Activated CD4-positive, alpha-beta T cell treated with anti-CD3 and anti-CD28 coated beads for 36 hours (primary cell): ENCODE measurements around the gene ZNF598. TPM values are rescaled to one million over a fixed set of nuclear protein-coding genes. Genes with fewer than 3 reads are reported as not detected.

Experiments
- ATAC-seq: fragments of 200-7000 bp; cut with Tn5 transposase; one replicate; pipeline ENCODE4 v1.10.0; 2021; ENCODE audit warnings: mild to moderate bottlenecking, moderate library complexity
- CTCF ChIA-PET: fragments of 350-600 bp; sonication (Branson Sonifier 250); formaldehyde crosslinking; loops from one replicate; lab custom pipeline; 2021; ENCODE audit warnings: antibody characterized with exemption; lab: Charles Lee
- POLR2A ChIA-PET: fragments of 350-600 bp; sonication (Branson Sonifier 250); formaldehyde crosslinking; loops from one replicate; lab custom pipeline; 2021; ENCODE audit warnings: antibody characterized with exemption, inconsistent platforms; lab: Charles Lee
- DNase-seq: peaks from one replicate; pipeline ENCODE4 v3.0.0-alpha.2; 2020
- H3K27ac Mint-ChIP-seq: one replicate; pipeline ENCODE4 v1.8.0; 2021; ENCODE audit warnings: mixed read lengths
- H3K27me3 Mint-ChIP-seq: one replicate; pipeline ENCODE4 v1.8.0; 2021; ENCODE audit warnings: mixed read lengths
- H3K36me3 Mint-ChIP-seq: one replicate; pipeline ENCODE4 v1.8.0; 2021; ENCODE audit warnings: low read depth, mixed read lengths
- H3K4me1 Mint-ChIP-seq: one replicate; pipeline ENCODE4 v1.8.0; 2021; ENCODE audit warnings: mixed read lengths
- H3K4me3 Mint-ChIP-seq: one replicate; pipeline ENCODE4 v1.8.0; 2021; ENCODE audit warnings: mild to moderate bottlenecking, moderate library complexity, mixed read lengths
- H3K9me3 Mint-ChIP-seq: one replicate; pipeline ENCODE4 v1.8.0; 2021; ENCODE audit warnings: low read depth, mixed read lengths
- intact Hi-C, 2 experiments: fragments of 100-400 bp; cut with DNase I in 1 of 2; cut with micrococcal nuclease in 1 of 2; formaldehyde crosslinking; loops; one replicate each; pipeline versions ENCODE4 v1.14.2 to v1.15.1; 2022 to 2024; cut with DNase I, micrococcal nuclease
- total RNA-seq, 2 experiments: library from RNA; stranded (reverse); gene quantifications; one replicate each; pipeline ENCODE4 v1.2.3, GENCODE V29; 2021

Gene ZNF598
- total RNA-seq, 2 experiments from 2014 or later: 64.6 to 69.8 TPM

- H3K27ac Mint-ChIP-seq: no peak overlapping the region
- intact Hi-C loops: no loop called here
- no peaks in the 10 kb centered on the region for H3K4me1 Mint-ChIP-seq
- no peak overlapping the region for H3K4me3 Mint-ChIP-seq
- CTCF ChIA-PET: interaction anchor here (0.6 kb wide), 1 partner anchor 162 kb away, joined by 4 read pairs; no protein-coding TSS in a partner anchor
- H3K9me3 Mint-ChIP-seq: no peaks in the 10 kb centered on the region
- ATAC-seq (peak; percentile 50), DNase-seq (peak; percentile 35)
- H3K36me3 Mint-ChIP-seq: no peaks in the 10 kb centered on the region
- POLR2A ChIA-PET: no interaction called here
- H3K27me3 Mint-ChIP-seq: no peaks in the 10 kb centered on the region
Measured at GRCh38 chr16:2033057-2033908, 23.7 kb upstream of the ZNF598 start.

DNA sequence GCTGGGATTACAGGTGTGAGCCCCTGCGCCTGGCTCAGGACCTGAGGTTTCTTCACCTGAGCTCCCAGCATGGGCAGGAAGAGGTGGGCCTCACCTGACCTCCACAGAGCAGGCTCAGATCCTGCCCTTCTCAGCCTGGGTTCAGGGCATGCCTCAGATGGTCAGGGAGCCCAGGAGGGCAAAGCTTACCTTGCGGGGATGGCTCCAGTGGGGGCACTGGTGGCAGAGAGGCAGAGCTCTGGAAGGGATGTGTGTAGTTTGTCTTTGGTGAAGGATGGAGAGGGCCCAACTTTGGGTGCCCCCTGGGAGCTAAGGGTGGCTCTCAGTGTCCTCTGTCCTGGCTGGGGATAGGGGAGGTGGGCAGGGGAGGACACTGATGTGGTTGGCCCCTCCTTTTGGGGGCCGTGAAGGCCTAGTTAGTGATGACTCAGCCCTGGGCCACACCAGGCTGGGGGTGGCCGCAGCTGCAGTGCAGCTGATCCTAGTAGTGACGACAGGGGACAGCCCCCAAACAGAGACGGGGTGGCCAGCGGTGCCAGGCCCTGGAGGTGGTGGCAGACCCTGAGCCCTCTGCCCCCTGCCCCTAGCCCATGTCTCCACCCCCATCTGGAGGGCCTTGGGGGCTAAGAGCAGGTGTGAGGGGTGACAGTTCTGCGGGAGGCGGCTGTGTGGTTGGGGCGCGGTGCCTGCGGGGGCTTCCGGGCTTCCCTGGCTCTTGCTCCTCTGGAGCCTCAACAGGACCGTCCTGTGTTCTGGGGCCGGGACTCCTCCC, 22.9 kb upstream of the ZNF598 start:
- Mint-ChIP-seq H3K27me3 (peaks cover 3% of the 10 kb centered on the region), H3K4me3 (no peak overlapping the region), H3K27ac (no peak overlapping the region), H3K9me3 (no peaks in the 10 kb centered on the region), H3K4me1 (no peaks in the 10 kb centered on the region), H3K36me3 (no peaks in the 10 kb centered on the region)
- no peak for ATAC-seq
- intact Hi-C loops: no loop called here
- CTCF ChIA-PET: interaction anchor here (0.6 to 0.9 kb wide), 2 partner anchors 10 to 17 kb away, joined by 3 read pairs; no protein-coding TSS in a partner anchor
- POLR2A ChIA-PET: interaction anchor here (0.6 kb wide), 1 partner anchor 89 kb away, joined by 3 read pairs; no protein-coding TSS in a partner anchor
- no peak for DNase-seq

DNA sequence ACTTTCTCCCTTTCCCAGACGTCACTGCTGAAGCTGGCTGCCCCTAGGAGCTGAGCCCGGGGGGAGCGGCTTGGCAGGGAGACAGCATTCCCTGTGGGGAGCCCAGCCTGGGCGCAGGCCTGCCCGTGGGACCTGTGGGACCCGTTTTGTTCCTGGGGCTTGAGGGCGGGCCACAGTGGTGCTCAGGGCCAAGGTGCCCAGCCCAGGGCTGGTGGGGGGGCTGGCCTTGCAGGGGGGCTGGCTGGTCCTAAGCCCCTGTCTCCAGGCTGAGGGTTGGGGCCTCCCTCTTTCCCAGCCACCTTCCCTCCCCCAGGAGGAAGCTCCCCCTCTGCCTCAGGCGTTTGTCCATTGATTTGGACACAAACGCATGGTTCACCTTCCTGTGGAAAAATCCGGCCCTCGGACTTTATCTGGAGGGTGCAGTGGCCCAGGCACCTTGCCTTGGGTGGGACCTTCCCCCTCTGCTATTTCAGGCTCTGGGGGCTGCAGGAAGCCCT, 21.5 kb upstream of the ZNF598 start:
- H3K27me3 Mint-ChIP-seq: peaks cover 4% of the 10 kb centered on the region
- intact Hi-C loops: no loop called here
- POLR2A ChIA-PET: no interaction called here
- no peaks in the 10 kb centered on the region for H3K36me3 Mint-ChIP-seq
- no peak for DNase-seq
- CTCF ChIA-PET: no interaction called here
- no peaks in the 10 kb centered on the region for H3K9me3 Mint-ChIP-seq
- H3K4me3 Mint-ChIP-seq: no peak overlapping the region
- ATAC-seq: no peak
- no peaks in the 10 kb centered on the region for H3K4me1 Mint-ChIP-seq
- no peak overlapping the region for H3K27ac Mint-ChIP-seq

- H3K4me3 Mint-ChIP-seq: no peak overlapping the region
- H3K9me3 Mint-ChIP-seq: no peaks in the 10 kb centered on the region
- H3K27me3 Mint-ChIP-seq: peaks cover 7% of the 10 kb centered on the region
- ATAC-seq: no peak
- POLR2A ChIA-PET: no interaction called here
- no peak for DNase-seq
- CTCF ChIA-PET: no interaction called here
- intact Hi-C loops: no loop called here
- H3K36me3 Mint-ChIP-seq: no peaks in the 10 kb centered on the region
- no peaks in the 10 kb centered on the region for H3K4me1 Mint-ChIP-seq
- no peak overlapping the region for H3K27ac Mint-ChIP-seq
Measured at GRCh38 chr16:2030036-2030435, 20.4 kb upstream of the ZNF598 start.

DNA sequence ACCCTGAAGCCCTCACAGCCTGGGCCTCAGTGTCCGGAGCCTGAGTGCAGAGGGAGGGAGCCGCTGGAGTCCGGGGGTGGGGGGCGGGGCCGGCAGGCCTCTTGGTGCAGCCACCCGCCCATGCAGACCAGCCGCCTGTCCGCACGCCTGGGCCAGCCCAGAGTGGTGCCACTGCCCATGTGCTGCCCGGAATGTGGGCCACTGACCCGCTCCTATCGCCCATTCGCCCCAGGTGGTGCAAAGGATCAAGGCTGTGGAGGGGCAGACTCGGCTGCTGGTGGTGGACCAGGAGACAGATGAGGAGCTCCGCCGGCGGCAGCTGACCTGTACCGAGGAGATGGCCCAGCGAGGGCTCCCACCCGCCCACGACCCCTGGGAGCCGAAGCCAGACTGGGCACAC, 19.7 kb upstream of the ZNF598 start:
- intact Hi-C loops: loop anchor here in 1 of 2 experiments (10.0 kb wide), 1 partner anchor 455 kb away; no protein-coding TSS in a partner anchor
- CTCF ChIA-PET: no interaction called here
- DNase-seq (no peak), ATAC-seq (no peak)
- POLR2A ChIA-PET: no interaction called here
- Mint-ChIP-seq H3K9me3 (no peaks in the 10 kb centered on the region), H3K27me3 (peaks cover 7% of the 10 kb centered on the region), H3K4me3 (no peak overlapping the region), H3K36me3 (no peaks in the 10 kb centered on the region), H3K4me1 (peaks cover under 1% of the 10 kb centered on the region), H3K27ac (no peak overlapping the region)

DNA sequence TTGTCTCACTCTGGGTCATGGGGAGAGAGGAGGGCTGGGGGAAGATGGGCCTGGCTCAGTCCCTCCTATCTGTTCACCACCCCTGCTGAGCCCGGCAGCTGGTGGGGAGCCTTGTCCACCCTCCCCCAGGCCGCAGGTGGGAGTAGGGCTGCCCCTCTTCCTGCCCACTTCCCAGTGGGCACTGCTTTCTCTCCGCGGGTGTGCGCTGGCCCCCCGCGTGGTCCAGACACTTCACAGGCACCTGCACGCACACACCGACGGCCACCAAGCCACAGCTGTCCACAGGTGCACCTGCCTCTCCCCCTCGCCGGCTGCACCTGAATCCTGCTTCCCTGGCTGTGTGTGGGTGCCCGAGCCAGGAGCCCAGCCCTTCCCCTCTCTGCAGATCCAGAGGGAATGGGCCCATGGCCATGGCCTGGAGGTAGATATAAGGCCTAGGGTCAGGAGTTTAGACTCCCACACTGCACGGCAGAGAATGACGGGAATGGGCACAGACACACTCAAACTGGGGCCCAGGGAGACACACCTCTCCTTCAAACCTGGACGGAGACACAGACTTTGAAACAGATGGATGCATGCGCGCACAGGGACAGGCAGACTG, 19.1 kb upstream of the ZNF598 start:
- H3K9me3 Mint-ChIP-seq: no peaks in the 10 kb centered on the region
- intact Hi-C loops: loop anchor here in 1 of 2 experiments (10.0 kb wide), 1 partner anchor 456 kb away; no protein-coding TSS in a partner anchor
- no peak overlapping the region for H3K4me3 Mint-ChIP-seq
- DNase-seq (no peak), ATAC-seq (no peak)
- CTCF ChIA-PET: interaction anchor here (1.4 kb wide), 2 partner anchors 11 to 112 kb away, joined by 3 to 4 read pairs; no protein-coding TSS in a partner anchor
- H3K4me1 Mint-ChIP-seq: peaks cover 4% of the 10 kb centered on the region
- H3K36me3 Mint-ChIP-seq: no peaks in the 10 kb centered on the region
- POLR2A ChIA-PET: no interaction called here
- H3K27me3 Mint-ChIP-seq: peaks cover 7% of the 10 kb centered on the region
- H3K27ac Mint-ChIP-seq: no peak overlapping the region

DNA sequence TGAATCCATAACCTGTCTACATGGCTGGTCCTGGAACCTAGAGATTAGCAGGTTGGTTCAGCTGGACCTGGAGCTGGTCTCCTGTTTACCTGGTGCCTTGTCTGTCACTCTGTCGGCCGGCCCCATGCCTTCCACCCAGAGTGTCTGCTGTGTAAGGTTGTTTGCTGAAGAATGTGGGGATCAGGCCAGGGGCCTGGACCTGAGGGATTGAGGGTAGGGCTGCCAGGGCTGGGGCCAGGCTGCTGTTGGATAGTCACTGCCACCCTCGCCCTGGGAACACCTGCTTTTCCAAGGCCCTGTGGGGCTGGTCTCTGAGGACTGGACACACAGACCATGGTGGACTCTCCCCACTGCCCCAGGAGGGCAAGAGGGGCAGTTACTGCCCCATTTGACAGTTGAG, 18.5 kb upstream of the ZNF598 start:
- Mint-ChIP-seq H3K36me3 (no peaks in the 10 kb centered on the region), H3K27me3 (peaks cover 7% of the 10 kb centered on the region), H3K4me3 (no peak overlapping the region), H3K4me1 (peaks cover 4% of the 10 kb centered on the region), H3K27ac (no peak overlapping the region), H3K9me3 (no peaks in the 10 kb centered on the region)
- ChIA-PET POLR2A (no interaction called here), CTCF (interaction anchor here (1.0 to 1.4 kb wide), 3 partner anchors 11 to 112 kb away, joined by 3 to 4 read pairs (median 3); partner anchors contain the start of genes NTHL1 and TSC2)
- ATAC-seq: no peak
- no peak for DNase-seq
- intact Hi-C loops: loop anchor here in 1 of 2 experiments (10.0 kb wide), 1 partner anchor 457 kb away; no protein-coding TSS in a partner anchor

DNA sequence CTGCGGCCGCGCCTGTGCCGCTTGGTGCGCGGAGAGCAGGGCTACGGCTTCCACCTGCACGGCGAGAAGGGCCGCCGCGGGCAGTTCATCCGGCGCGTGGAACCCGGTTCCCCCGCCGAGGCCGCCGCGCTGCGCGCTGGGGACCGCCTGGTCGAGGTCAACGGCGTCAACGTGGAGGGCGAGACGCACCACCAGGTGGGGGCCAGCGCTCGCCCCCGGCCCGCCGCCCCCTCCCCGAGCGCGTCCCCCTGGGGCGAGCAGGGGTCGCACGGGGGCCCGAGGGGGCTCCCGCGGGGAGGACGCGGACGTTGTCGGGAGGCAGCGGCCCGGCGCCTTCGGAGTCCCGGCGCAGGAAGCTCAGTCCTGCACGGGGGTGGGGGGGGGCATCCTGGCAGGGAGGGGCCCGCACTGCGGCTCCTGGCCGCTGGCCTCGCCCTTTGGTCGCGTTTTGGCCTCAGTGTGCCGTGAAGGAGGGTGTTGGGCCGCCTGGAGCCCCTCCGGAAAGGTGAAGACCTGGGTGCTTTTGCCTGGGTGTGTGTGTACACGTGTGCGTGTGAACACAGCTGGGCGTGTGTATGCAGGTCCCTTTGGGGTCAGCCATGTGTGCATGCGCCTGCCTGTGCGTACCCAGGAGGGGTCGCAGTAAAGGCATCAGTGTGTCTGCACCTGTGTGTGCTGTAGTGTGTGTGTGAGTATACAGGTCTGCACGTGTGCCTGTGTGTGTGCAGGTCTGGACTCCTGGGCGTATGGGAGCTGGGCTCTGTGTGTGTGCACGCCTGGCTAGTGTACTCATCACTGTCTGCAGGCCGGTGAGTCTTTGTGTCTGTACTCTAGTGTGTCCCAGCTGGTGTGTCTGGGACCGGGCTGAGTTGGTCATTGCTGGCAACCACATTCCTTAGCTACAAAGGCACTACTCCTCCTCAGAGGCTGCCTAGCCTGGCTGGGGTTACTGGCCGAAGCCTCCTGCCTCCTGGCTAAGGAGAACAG, 17.7 kb upstream of the ZNF598 start:
- DNase-seq (peak; percentile 34), ATAC-seq (peak; percentile 8)
- CTCF ChIA-PET: interaction anchor here (1.0 to 1.4 kb wide), 3 partner anchors 12 to 113 kb away, joined by 3 to 4 read pairs (median 3); partner anchors contain the start of genes NTHL1 and TSC2
- Mint-ChIP-seq H3K4me1 (peaks cover 10% of the 10 kb centered on the region), H3K27me3 (peaks cover 10% of the 10 kb centered on the region), H3K4me3 (peak overlapping the region; percentile 49), H3K27ac (no peak overlapping the region), H3K36me3 (no peaks in the 10 kb centered on the region), H3K9me3 (no peaks in the 10 kb centered on the region)
- POLR2A ChIA-PET: interaction anchor here (0.6 kb wide), 1 partner anchor 19 kb away, joined by 3 read pairs; no protein-coding TSS in a partner anchor
- intact Hi-C loops: loop anchor here in 1 of 2 experiments (10.0 kb wide), 1 partner anchor 457 kb away; no protein-coding TSS in a partner anchor

GRCh38 chr16:2026461-2027023, 16.9 kb upstream of the ZNF598 start, which contains the start of gene NHERF2:
TSS of gene NHERF2 (plus strand) at chr16:2026902. CDS start at chr16:2027006, 104 bp downstream.
- Mint-ChIP-seq H3K36me3 (no peaks in the 10 kb centered on the region), H3K4me3 (peak within 1 kb of the TSS; percentile 49), H3K9me3 (no peaks in the 10 kb centered on the region), H3K27me3 (peaks cover 15% of the 10 kb centered on the region), H3K4me1 (peaks cover 10% of the 10 kb centered on the region), H3K27ac (no peak within 1 kb of the TSS)
- ChIA-PET CTCF (no interaction called here), POLR2A (interaction anchor here (0.6 kb wide), 1 partner anchor 20 kb away, joined by 3 read pairs; no protein-coding TSS in a partner anchor)
- DNase-seq (peak; percentile 38), ATAC-seq (peak; percentile 2)
- intact Hi-C loops: loop anchor here in 1 of 2 experiments (10.0 kb wide), 1 partner anchor 458 kb away; no protein-coding TSS in a partner anchor
